Measurements from ENCODE around the gene NUP98. TPM values are rescaled to one million over a fixed set of nuclear protein-coding genes. Genes with fewer than 3 reads are reported as not detected.

The NUP98 gene
- total RNA-seq, 1 donor from 2014 or later = 47.8 TPM

- no peak for DNase-seq (ENCODE audit: low spot score)
- Mint-ChIP-seq H3K9me3 (ENCODE audit: low read depth) (no peaks in the 10 kb centered on the region), H3K27me3 (ENCODE audit: low read depth) (no peaks in the 10 kb centered on the region), H3K36me3 (ENCODE audit: low read depth) (peaks cover 40% of the 10 kb centered on the region), H3K4me1 (ENCODE audit: low read depth) (peaks cover 3% of the 10 kb centered on the region), H3K27ac (ENCODE audit: unreplicated experiment) (peak within 1 kb of the TSS; percentile 33), H3K4me3 (ENCODE audit: unreplicated experiment) (no peak within 1 kb of the TSS)
- TF ChIP-seq CTCF (IDR thresholded peaks at IDR 0.05) = no peak
These were observed 125.8 kb downstream of the NUP98 start, which contains the start of gene CHRNA10 for GRCh38 chr11:3671334-3672254. CHRNA10 (minus strand) TSS chr11:3671384; CDS start chr11:3671312, 72 bp downstream.

- Mint-ChIP-seq H3K36me3 (ENCODE audit: low read depth) (peaks cover 36% of the 10 kb centered on the region), H3K27ac (ENCODE audit: unreplicated experiment) (no peak overlapping the region), H3K27me3 (ENCODE audit: low read depth) (no peaks in the 10 kb centered on the region), H3K9me3 (ENCODE audit: low read depth) (no peaks in the 10 kb centered on the region), H3K4me3 (ENCODE audit: unreplicated experiment) (no peak overlapping the region), H3K4me1 (ENCODE audit: low read depth) (peaks cover 3% of the 10 kb centered on the region)
- DNase-seq (ENCODE audit: low spot score) = no peak
- no peak for TF ChIP-seq CTCF (IDR thresholded peaks at IDR 0.05)
These were observed 127.6 kb downstream of the NUP98 start for GRCh38 chr11:3669742-3670183.

- H3K4me1 Mint-ChIP-seq (ENCODE audit: low read depth) = no peaks in the 10 kb centered on the region
- DNase-seq (ENCODE audit: low spot score) = no peak
- no peak overlapping the region for H3K27ac Mint-ChIP-seq (ENCODE audit: unreplicated experiment)
- H3K9me3 Mint-ChIP-seq (ENCODE audit: low read depth) = no peaks in the 10 kb centered on the region
- no peaks in the 10 kb centered on the region for H3K27me3 Mint-ChIP-seq (ENCODE audit: low read depth)
- TF ChIP-seq CTCF (IDR thresholded peaks at IDR 0.05) = no peak
- H3K36me3 Mint-ChIP-seq (ENCODE audit: low read depth) = peaks cover 39% of the 10 kb centered on the region
- H3K4me3 Mint-ChIP-seq (ENCODE audit: unreplicated experiment) = no peak overlapping the region
These were observed 128.2 kb downstream of the NUP98 start for GRCh38 chr11:3669128-3669527.

GRCh38 chr11:3667149-3668035 lies 130.0 kb downstream of the NUP98 start:
- H3K27me3 Mint-ChIP-seq (ENCODE audit: low read depth) = no peaks in the 10 kb centered on the region

More at GRCh38 chr11:3667149-3668035, 130.0 kb downstream of the NUP98 start:
- H3K27ac Mint-ChIP-seq (ENCODE audit: unreplicated experiment) = no peak overlapping the region
- DNase-seq (ENCODE audit: low spot score) = no peak
- H3K4me1 Mint-ChIP-seq (ENCODE audit: low read depth) = no peaks in the 10 kb centered on the region
- no peaks in the 10 kb centered on the region for H3K9me3 Mint-ChIP-seq (ENCODE audit: low read depth)
- H3K4me3 Mint-ChIP-seq (ENCODE audit: unreplicated experiment) = no peak overlapping the region
- H3K36me3 Mint-ChIP-seq (ENCODE audit: low read depth) = peaks cover 37% of the 10 kb centered on the region
- TF ChIP-seq CTCF (IDR thresholded peaks at IDR 0.05) = no peak

Data from chondrocyte (in vitro differentiated cells).